ENCODE data around the gene SPG21. TPM values are rescaled to one million over a fixed set of nuclear protein-coding genes. Genes with fewer than 3 reads are reported as not detected.
"Not testable (repeated sequence)": the region's sequence is repeated elsewhere in the genome, so short reads cannot be mapped to it uniquely, and the experiment has no call there.

SPG21 gene
- total RNA-seq, 1 experiment from 2014 or later, result 66.6 TPM

DNA sequence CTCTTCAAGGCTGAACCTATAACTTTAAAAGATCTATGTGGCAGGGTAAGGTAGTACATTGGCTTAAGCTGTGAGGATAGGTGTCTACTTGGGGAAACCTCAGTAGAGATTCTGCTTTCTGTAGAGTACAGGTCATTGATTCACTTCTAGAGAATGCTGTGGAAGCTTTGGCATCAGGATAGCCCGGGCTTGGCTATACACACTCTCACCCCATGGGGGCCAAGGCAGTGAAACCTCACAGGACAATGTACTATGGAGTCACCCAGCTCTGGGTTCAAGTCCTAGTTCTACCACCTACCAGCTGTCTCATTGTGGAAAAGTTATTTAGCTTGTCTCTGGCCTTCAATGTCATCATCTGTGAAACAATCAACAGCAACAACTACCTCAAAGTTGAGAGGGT lies 30.7 kb upstream of the SPG21 start:
- H3K4me3 Mint-ChIP-seq, result no peak overlapping the region
- Histone ChIP-seq H3K18ac (ENCODE audit: insufficient read length, low read depth, low read length) (no peak overlapping the region), H2BK15ac (ENCODE audit: low read depth, low read length) (no peak overlapping the region), H2AFZ (ENCODE audit: low read length) (no peak overlapping the region), H3K27me3 (ENCODE audit: insufficient read depth, low read length) (no peaks in the 10 kb centered on the region), H3K56ac (ENCODE audit: insufficient read length, low read depth, low read length) (no peak overlapping the region), H3K23ac (ENCODE audit: insufficient read length, low read depth, low read length) (no peak overlapping the region), H4K8ac (replicated peaks; ENCODE audit: insufficient read length, low read depth, low read length) (no peak overlapping the region), H3K9ac (ENCODE audit: extremely low read depth, insufficient read length, low read length) (no peak overlapping the region), H2AK5ac (ENCODE audit: insufficient read length, low read length) (no peak overlapping the region), H3K79me2 (ENCODE audit: insufficient read depth, low read length) (no peaks in the 10 kb centered on the region), H3K9me3 (ENCODE audit: control insufficient read depth, low read depth, low read length) (no peaks in the 10 kb centered on the region), H3T11ph (ENCODE audit: low read length) (no peak overlapping the region), H3K23me2 (ENCODE audit: insufficient read length, low read depth, low read length, poor library complexity, severe bottlenecking) (no peaks in the 10 kb centered on the region), H3K79me1 (ENCODE audit: insufficient read depth, low read depth, low read length, poor library complexity, severe bottlenecking) (no peaks in the 10 kb centered on the region), H2BK20ac (ENCODE audit: low read depth, low read length, poor library complexity, severe bottlenecking) (no peak overlapping the region), H3K14ac (ENCODE audit: insufficient read depth, low read length) (no peak overlapping the region), H4K5ac (ENCODE audit: insufficient read length, low read depth, low read length) (no peak overlapping the region), H4K91ac (ENCODE audit: insufficient read length, low read depth, low read length) (no peak overlapping the region), H3K4me1 (ENCODE audit: insufficient read depth, low read length) (no peaks in the 10 kb centered on the region), H2BK120ac (ENCODE audit: low read depth, low read length, poor library complexity, severe bottlenecking) (no peak overlapping the region), H4K20me1 (ENCODE audit: control insufficient read depth, insufficient read depth, insufficient read length) (no peaks in the 10 kb centered on the region), H3K27ac (ENCODE audit: insufficient read length, low read depth, low read length) (no peak overlapping the region), H2BK5ac (ENCODE audit: insufficient read length, low read length) (no peak overlapping the region), H2BK12ac (ENCODE audit: insufficient read length, low read depth, low read length) (no peak overlapping the region), H3K4ac (ENCODE audit: low read depth, low read length) (no peak overlapping the region), H3K4me2 (ENCODE audit: insufficient read depth, insufficient read length, low read length) (no peak overlapping the region)
- TF ChIP-seq, protein P1, sequence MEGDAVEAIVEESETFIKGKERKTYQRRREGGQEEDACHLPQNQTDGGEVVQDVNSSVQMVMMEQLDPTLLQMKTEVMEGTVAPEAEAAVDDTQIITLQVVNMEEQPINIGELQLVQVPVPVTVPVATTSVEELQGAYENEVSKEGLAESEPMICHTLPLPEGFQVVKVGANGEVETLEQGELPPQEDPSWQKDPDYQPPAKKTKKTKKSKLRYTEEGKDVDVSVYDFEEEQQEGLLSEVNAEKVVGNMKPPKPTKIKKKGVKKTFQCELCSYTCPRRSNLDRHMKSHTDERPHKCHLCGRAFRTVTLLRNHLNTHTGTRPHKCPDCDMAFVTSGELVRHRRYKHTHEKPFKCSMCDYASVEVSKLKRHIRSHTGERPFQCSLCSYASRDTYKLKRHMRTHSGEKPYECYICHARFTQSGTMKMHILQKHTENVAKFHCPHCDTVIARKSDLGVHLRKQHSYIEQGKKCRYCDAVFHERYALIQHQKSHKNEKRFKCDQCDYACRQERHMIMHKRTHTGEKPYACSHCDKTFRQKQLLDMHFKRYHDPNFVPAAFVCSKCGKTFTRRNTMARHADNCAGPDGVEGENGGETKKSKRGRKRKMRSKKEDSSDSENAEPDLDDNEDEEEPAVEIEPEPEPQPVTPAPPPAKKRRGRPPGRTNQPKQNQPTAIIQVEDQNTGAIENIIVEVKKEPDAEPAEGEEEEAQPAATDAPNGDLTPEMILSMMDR (conservative IDR thresholded peaks at IDR 0.05), result 0 out of 3 replicates have a peak, but pooled peaks have one; percentile 16
- H3K36me3 Mint-ChIP-seq (ENCODE audit: insufficient read depth in 1 of 3, low read depth in 3 of 3), result peaks cover 5 to 49% (median 48%) of the 10 kb centered on the region in 3 experiments; a peak in 6 of 7 replicates
- no peak for DNase-seq
- H3K4me1 Mint-ChIP-seq, result no peaks in the 10 kb centered on the region
- WGBS (ENCODE audit: extremely low coverage, insufficient read length, low lambda C conversion rate), result no CpG with 5 or more reads among the region's 1 CpG
- no peak overlapping the region for H3K27ac Mint-ChIP-seq
- H3K9me3 Mint-ChIP-seq, result no peaks in the 10 kb centered on the region
- no peaks in the 10 kb centered on the region for H3K27me3 Mint-ChIP-seq (ENCODE audit: low read depth)

DNA sequence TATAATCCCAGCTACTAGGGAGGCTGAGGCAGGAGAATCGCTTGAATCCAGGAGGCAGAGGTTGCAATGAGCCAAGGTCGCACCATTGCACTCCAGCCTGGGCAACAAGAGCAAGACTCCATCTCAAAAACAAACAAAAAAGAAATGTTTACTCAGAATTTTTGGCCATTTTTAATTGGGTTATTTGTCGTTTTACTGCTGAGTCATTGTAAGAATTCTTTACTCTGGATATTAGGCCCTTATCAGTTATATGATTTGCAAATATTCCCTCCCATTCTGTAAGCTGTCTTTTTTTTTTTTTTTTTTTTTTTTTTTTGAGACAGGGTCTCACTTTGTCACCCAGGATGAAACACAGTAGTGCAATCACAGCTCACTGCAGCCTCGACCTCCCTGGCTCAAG lies 21.5 kb upstream of the SPG21 start:
- not testable (repeated sequence) for H2AFZ ChIP-seq (ENCODE audit: low read length); H2BK12ac ChIP-seq (ENCODE audit: insufficient read length, low read depth, low read length); H4K5ac ChIP-seq (ENCODE audit: insufficient read length, low read depth, low read length); H3K4me3 Mint-ChIP-seq; H3K9me3 ChIP-seq (ENCODE audit: control insufficient read depth, low read depth, low read length); H2BK15ac ChIP-seq (ENCODE audit: low read depth, low read length); H4K91ac ChIP-seq (ENCODE audit: insufficient read length, low read depth, low read length); H3K79me2 ChIP-seq (ENCODE audit: insufficient read depth, low read length); H2BK20ac ChIP-seq (ENCODE audit: low read depth, low read length, poor library complexity, severe bottlenecking); H3K27me3 ChIP-seq (ENCODE audit: insufficient read depth, low read length); H3K27me3 Mint-ChIP-seq (ENCODE audit: low read depth); H4K20me1 ChIP-seq (ENCODE audit: control insufficient read depth, insufficient read depth, insufficient read length); H3K79me1 ChIP-seq (ENCODE audit: insufficient read depth, low read depth, low read length, poor library complexity, severe bottlenecking); H2BK120ac ChIP-seq (ENCODE audit: low read depth, low read length, poor library complexity, severe bottlenecking); H3T11ph ChIP-seq (ENCODE audit: low read length); H3K27ac Mint-ChIP-seq; DNase-seq; H4K8ac ChIP-seq (replicated peaks; ENCODE audit: insufficient read length, low read depth, low read length); H3K23ac ChIP-seq (ENCODE audit: insufficient read length, low read depth, low read length); H3K14ac ChIP-seq (ENCODE audit: insufficient read depth, low read length); H3K9me3 Mint-ChIP-seq; H2BK5ac ChIP-seq (ENCODE audit: insufficient read length, low read length); H3K18ac ChIP-seq (ENCODE audit: insufficient read length, low read depth, low read length); H3K4ac ChIP-seq (ENCODE audit: low read depth, low read length); H3K23me2 ChIP-seq (ENCODE audit: insufficient read length, low read depth, low read length, poor library complexity, severe bottlenecking); H3K27ac ChIP-seq (ENCODE audit: insufficient read length, low read depth, low read length); H3K56ac ChIP-seq (ENCODE audit: insufficient read length, low read depth, low read length); H3K4me2 ChIP-seq (ENCODE audit: insufficient read depth, insufficient read length, low read length); H2AK5ac ChIP-seq (ENCODE audit: insufficient read length, low read length); H3K4me1 ChIP-seq (ENCODE audit: insufficient read depth, low read length); H3K9ac ChIP-seq (ENCODE audit: extremely low read depth, insufficient read length, low read length)
- no CpG with 5 or more reads among the region's 4 CpGs for WGBS (ENCODE audit: extremely low coverage, insufficient read length, low lambda C conversion rate)
- Mint-ChIP-seq H3K4me1 (peaks cover 14% of the 10 kb centered on the region in 2 experiments), H3K36me3 (ENCODE audit: insufficient read depth in 1 of 3, low read depth in 3 of 3) (peaks cover 22 to 48% (median 37%) of the 10 kb centered on the region in 3 experiments)
